Endodermal cell (in vitro differentiated cells): Measurements from ENCODE around the gene MYH14. TPM values are rescaled to one million over a fixed set of nuclear protein-coding genes. Genes with fewer than 3 reads are reported as not detected.
A peak's percentile ranks its signal among the peaks of the same experiment; 100 is the strongest.

Source experiments
- DNase-seq: peaks from one replicate; pipeline ENCODE4 v3.0.0-alpha.2; 2017
- H3K27ac ChIP-seq: 2 replicates; pipeline ENCODE4 v1.5.1; 2013; ENCODE audit warnings: mild to moderate bottlenecking, low read depth, low read length, moderate library complexity
- H3K27me3 ChIP-seq: 2 replicates; pipeline ENCODE4 v1.6.1; 2013; ENCODE audit warnings: mild to moderate bottlenecking, low read length, moderate library complexity; ENCODE audit not compliant: insufficient read depth, control insufficient read depth, poor library complexity, severe bottlenecking
- H3K36me3 ChIP-seq: 2 replicates; pipeline ENCODE4 v1.7.0; 2013; ENCODE audit warnings: mild to moderate bottlenecking, low read length, moderate library complexity; ENCODE audit not compliant: control insufficient read depth, insufficient read depth
- H3K4me1 ChIP-seq: one replicate; pipeline ENCODE4 v1.7.0; 2013; ENCODE audit warnings: low read length; ENCODE audit not compliant: control insufficient read depth, insufficient read depth
- H3K4me3 ChIP-seq: 2 replicates; pipeline ENCODE4 v1.5.1; 2013; ENCODE audit warnings: mild to moderate bottlenecking, low read length, moderate library complexity
- H3K9ac ChIP-seq: 2 replicates; pipeline ENCODE4 v1.6.1; 2013; ENCODE audit warnings: mild to moderate bottlenecking, low read length, moderate library complexity; ENCODE audit not compliant: poor library complexity, severe bottlenecking; ENCODE audit errors: extremely low read depth
- H3K9me3 ChIP-seq: 2 replicates; pipeline ENCODE4 v1.6.1; 2013; ENCODE audit warnings: mild to moderate bottlenecking, low read length, moderate library complexity; ENCODE audit not compliant: control insufficient read depth
- H3K27ac Mint-ChIP-seq: 2 replicates; pipeline ENCODE4 v1.8.0; 2020; ENCODE audit warnings: mixed read lengths
- H3K27me3 Mint-ChIP-seq: 2 replicates; pipeline ENCODE4 v1.8.0; 2021; ENCODE audit warnings: mild to moderate bottlenecking, mixed read lengths; ENCODE audit not compliant: insufficient read depth
- H3K36me3 Mint-ChIP-seq: 2 replicates; pipeline ENCODE4 v1.8.0; 2020; ENCODE audit warnings: low read depth, mixed read lengths
- H3K4me1 Mint-ChIP-seq: 2 replicates; pipeline ENCODE4 v1.8.0; 2020; ENCODE audit warnings: mixed read lengths
- H3K4me3 Mint-ChIP-seq: 2 replicates; pipeline ENCODE4 v1.8.0; 2020; ENCODE audit warnings: mild to moderate bottlenecking, moderate library complexity, mixed read lengths
- H3K9me3 Mint-ChIP-seq: 2 replicates; pipeline ENCODE4 v1.8.0; 2020; ENCODE audit warnings: mild to moderate bottlenecking, mixed read lengths
- CTCF ChIP-seq: fragments of 200-600 bp; sonication (generic); conservative IDR thresholded peaks from 2 replicates; pipeline ENCODE4 v1.5.0; 2021; ENCODE audit warnings: antibody characterized with exemption, mild to moderate bottlenecking
- WGBS, 2 experiments: methylation state at CpG; one replicate each; pipeline versions ENCODE4 v1.1.5 to v1.1.7; 2013; ENCODE audit warnings: missing lambda C conversion rate in 2 of 2, mixed read lengths in 1 of 2; ENCODE audit not compliant: insufficient coverage in 1 of 2, insufficient read length in 1 of 2; 5-methylcytosine and 5-hydroxymethylcytosine counted together
- total RNA-seq, 2 donors: library from RNA; stranded (reverse); fragmentation: NEBNext Ultra II Directional in 1 of 2; extraction: Animal tissue kit (Norgen Biotek cat#: 25700) in 1 of 2; gene quantifications; 2 replicates in 1 of 2; 3 replicates in 1 of 2; pipeline ENCODE4 v1.2.1, GENCODE V29; 2021

The MYH14 gene
- total RNA-seq, 2 donors from 2014 or later = 12.8 to 16.7 TPM

- H3K27ac ChIP-seq = no peak overlapping the region
- Mint-ChIP-seq H3K4me3 (no peak overlapping the region), H3K4me1 (no peaks in the 10 kb centered on the region), H3K27ac (no peak overlapping the region), H3K27me3 (no peaks in the 10 kb centered on the region), H3K9me3 (no peaks in the 10 kb centered on the region), H3K36me3 (peaks cover 20% of the 10 kb centered on the region)
- no peaks in the 10 kb centered on the region for H3K27me3 ChIP-seq
- no peak overlapping the region for H3K4me3 ChIP-seq
- no peak overlapping the region for H3K9ac ChIP-seq
- no peaks in the 10 kb centered on the region for H3K4me1 ChIP-seq
- TF ChIP-seq CTCF = peak; percentile 48
- H3K9me3 ChIP-seq = peaks cover 7% of the 10 kb centered on the region
- DNase-seq = peak; percentile 71
- H3K36me3 ChIP-seq = no peaks in the 10 kb centered on the region
- 79% methylated on average over 7 to 8 of the region's 8 CpGs for WGBS, 2 experiments
Observed at GRCh38 chr19:50264483-50265186, 61.2 kb downstream of the MYH14 start.

DNA sequence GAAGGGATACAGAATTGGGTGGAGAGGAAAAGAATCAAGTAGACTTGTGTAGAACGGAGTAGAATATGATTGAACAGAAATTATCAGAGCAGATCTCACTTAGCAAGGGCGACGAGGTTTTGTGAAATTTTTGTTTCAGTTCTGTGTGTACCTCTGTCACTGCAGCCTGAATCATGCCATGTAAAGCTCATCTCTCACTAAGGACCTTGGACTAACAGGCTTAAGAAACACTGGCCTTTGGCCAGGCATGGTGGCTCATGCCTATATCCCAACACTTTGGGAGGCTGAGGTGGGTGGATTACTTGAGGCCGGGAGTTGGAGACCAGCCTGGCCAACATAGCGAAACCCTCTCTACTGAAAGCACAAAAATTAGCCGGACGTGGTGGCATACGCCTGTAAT is 62.6 kb downstream of the MYH14 start:
- Histone ChIP-seq H3K27ac (no peak overlapping the region), H3K4me3 (no peak overlapping the region), H3K9ac (no peak overlapping the region), H3K4me1 (no peaks in the 10 kb centered on the region), H3K9me3 (peaks cover 7% of the 10 kb centered on the region), H3K27me3 (no peaks in the 10 kb centered on the region), H3K36me3 (no peaks in the 10 kb centered on the region)
- Mint-ChIP-seq H3K4me3 (no peak overlapping the region), H3K27me3 (no peaks in the 10 kb centered on the region), H3K9me3 (no peaks in the 10 kb centered on the region), H3K4me1 (no peaks in the 10 kb centered on the region), H3K36me3 (peaks cover 22% of the 10 kb centered on the region), H3K27ac (no peak overlapping the region)
- WGBS, 2 experiments = 83 to 94% methylated on average over 8 of the region's 8 CpGs
- TF ChIP-seq CTCF = no peak
- DNase-seq = no peak

GRCh38 chr19:50266896-50267295 is 63.5 kb downstream of the MYH14 start:
- 34 to 59% methylated on average over 6 to 20 of the region's 20 CpGs for WGBS, 2 experiments
- Histone ChIP-seq H3K27ac (no peak overlapping the region), H3K9me3 (peaks cover 7% of the 10 kb centered on the region), H3K4me1 (no peaks in the 10 kb centered on the region), H3K27me3 (no peaks in the 10 kb centered on the region), H3K9ac (no peak overlapping the region), H3K36me3 (no peaks in the 10 kb centered on the region), H3K4me3 (no peak overlapping the region)
- H3K36me3 Mint-ChIP-seq = peaks cover 28% of the 10 kb centered on the region
- TF ChIP-seq CTCF = no peak
- no peak overlapping the region for H3K27ac Mint-ChIP-seq
- no peak overlapping the region for H3K4me3 Mint-ChIP-seq
- no peaks in the 10 kb centered on the region for H3K27me3 Mint-ChIP-seq
- H3K9me3 Mint-ChIP-seq = no peaks in the 10 kb centered on the region
- peak; percentile 98 for DNase-seq
- H3K4me1 Mint-ChIP-seq = no peaks in the 10 kb centered on the region
